GM21723 (cell line): Measurements from ENCODE around the gene ARPP19.
A peak's percentile ranks its signal among the peaks of the same experiment; 100 is the strongest.
"Not testable (repeated sequence)": the region's sequence is repeated elsewhere in the genome, so short reads cannot be mapped to it uniquely, and the experiment has no call there.

Experiments used
- ATAC-seq: cut with Tn5 transposase; IDR thresholded peaks from one replicate; pipeline ENCODE4 v1.9.1; 2021; ENCODE audit warnings: mild to moderate bottlenecking, moderate library complexity; ENCODE audit not compliant: unreplicated experiment

Gene ARPP19

GRCh38 chr15:52515343-52515742 is 53.5 kb downstream of the ARPP19 start:
- ATAC-seq, result no peak

- no peak for ATAC-seq
Measured at GRCh38 chr15:52514482-52514881, 54.3 kb downstream of the ARPP19 start.

GRCh38 chr15:52512869-52513268 is 56.0 kb downstream of the ARPP19 start:
- ATAC-seq, result not testable (repeated sequence)

GRCh38 chr15:52511084-52511483 is 57.7 kb downstream of the ARPP19 start:
- no peak for ATAC-seq

- no peak for ATAC-seq
Measured at GRCh38 chr15:52509500-52510245, 59.2 kb downstream of the ARPP19 start.

GRCh38 chr15:52506549-52506948 is 62.3 kb downstream of the ARPP19 start:
- ATAC-seq, result no peak

- ATAC-seq, result no peak
Measured at GRCh38 chr15:52505151-52505550, 63.7 kb downstream of the ARPP19 start.

GRCh38 chr15:52503788-52504496 is 64.9 kb downstream of the ARPP19 start:
- ATAC-seq, result peak; percentile 72

GRCh38 chr15:52502608-52503007 is 66.2 kb downstream of the ARPP19 start:
- no peak for ATAC-seq

GRCh38 chr15:52499506-52499905 is 69.3 kb downstream of the ARPP19 start:
- ATAC-seq, result no peak

GRCh38 chr15:52498706-52499105 is 70.1 kb downstream of the ARPP19 start:
- no peak for ATAC-seq
